GM13976 (cell line): ENCODE results near the gene RBM3.
"Not testable (repeated sequence)": the region's sequence is repeated elsewhere in the genome, so short reads cannot be mapped to it uniquely, and the experiment has no call there.

Experiments
- DNase-seq: peaks from one replicate; pipeline ENCODE4 v3.0.0; 2012; ENCODE audit warnings: low spot score
- CTCF ChIP-seq: IDR thresholded peaks from 2 replicates; pipeline ENCODE4 v1.5.1; 2012; ENCODE audit warnings: borderline replicate concordance, mild to moderate bottlenecking; ENCODE audit not compliant: insufficient read depth; ENCODE audit errors: extremely low read depth, missing control alignments, control extremely low read depth
- in situ Hi-C: fragments of 300-500 bp; cut with MboI; formaldehyde crosslinking; loops from one replicate; pipeline ENCODE4 v1.12.0; 2022; ENCODE audit warnings: low sequenced_read_pairs, mixed read lengths, inconsistent platforms; ENCODE audit not compliant: unreplicated experiment

RBM3 gene

GRCh38 chrX:48538641-48539344 is 35.5 kb upstream of the RBM3 start:
- in situ Hi-C loops = no loop called here
- TF ChIP-seq CTCF = no peak
- DNase-seq = no peak

- in situ Hi-C loops = no loop called here
- TF ChIP-seq CTCF = peak; percentile 20
- DNase-seq = peak; percentile 89
Observed at GRCh38 chrX:48539345-48540027, 34.8 kb upstream of the RBM3 start, which contains the start of gene TBC1D25. TBC1D25 (plus strand) TSS chrX:48539714; CDS start chrX:48539798, 84 bp downstream.

- peak; percentile 56 for DNase-seq
- in situ Hi-C loops = no loop called here
- no peak for TF ChIP-seq CTCF
Observed at GRCh38 chrX:48540028-48540375, 34.3 kb upstream of the RBM3 start.

- no peak for TF ChIP-seq CTCF
- DNase-seq = no peak
- in situ Hi-C loops = no loop called here
Observed at GRCh38 chrX:48540480-48540879, 33.8 kb upstream of the RBM3 start.

GRCh38 chrX:48541140-48541814 is 33.0 kb upstream of the RBM3 start:
- in situ Hi-C loops = no loop called here
- no peak for TF ChIP-seq CTCF
- no peak for DNase-seq

- in situ Hi-C loops = no loop called here
- DNase-seq = no peak
- TF ChIP-seq CTCF = no peak
Observed at GRCh38 chrX:48548871-48549270, 25.4 kb upstream of the RBM3 start.

- DNase-seq, in situ Hi-C loops: not testable (repeated sequence)
Observed at GRCh38 chrX:48555731-48556325, 18.5 kb upstream of the RBM3 start.
